Measurements from ENCODE around the gene LACTBL1. TPM values are rescaled to one million over a fixed set of nuclear protein-coding genes. Genes with fewer than 3 reads are reported as not detected.
"Not testable (repeated sequence)": the region's sequence is repeated elsewhere in the genome, so short reads cannot be mapped to it uniquely, and the experiment has no call there.

LACTBL1 gene
- total RNA-seq, 1 donor from 2014 or later = not detected

DNA sequence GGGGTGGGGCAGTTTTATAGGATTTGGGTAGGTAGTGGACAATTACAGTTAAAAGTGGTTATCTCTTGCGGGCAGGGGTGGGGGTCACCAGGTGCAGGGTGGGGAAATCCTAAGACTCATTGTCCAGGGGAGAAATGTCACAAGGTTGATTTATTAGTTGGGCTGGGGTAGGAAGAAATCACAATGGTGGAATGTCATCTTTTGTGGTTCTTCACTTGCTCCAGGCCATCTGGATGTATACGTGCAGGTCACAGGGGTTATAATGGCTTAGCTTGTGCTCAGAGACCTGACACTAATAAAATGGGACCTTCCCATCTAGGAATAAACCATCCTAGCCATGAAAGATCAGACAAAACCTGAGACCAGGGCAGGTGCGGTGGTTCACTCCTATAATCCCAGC, 31.4 kb upstream of the LACTBL1 start:
- Histone ChIP-seq H3K4me3 (ENCODE audit: insufficient read depth, low read depth, low read length) (no peak overlapping the region), H3K9ac (ENCODE audit: low read length) (no peak overlapping the region), H3K4me2 (ENCODE audit: low read length) (no peak overlapping the region), H3K9me3 (ENCODE audit: insufficient read depth, low read depth, low read length) (peaks cover 2% of the 10 kb centered on the region), H4K20me1 (ENCODE audit: insufficient read depth, low read length) (no peaks in the 10 kb centered on the region), H3K27ac (ENCODE audit: low read depth, low read length) (no peak overlapping the region), H3K36me3 (ENCODE audit: insufficient read depth, low read length) (no peaks in the 10 kb centered on the region), H2AFZ (ENCODE audit: low read depth, low read length) (no peak overlapping the region), H3K27me3 (ENCODE audit: insufficient read depth, low read length) (no peaks in the 10 kb centered on the region), H3K4me1 (ENCODE audit: insufficient read depth, low read length) (no peaks in the 10 kb centered on the region), H3K79me2 (ENCODE audit: insufficient read depth, low read length) (no peaks in the 10 kb centered on the region)
- H3K9me3 Mint-ChIP-seq (ENCODE audit: unreplicated experiment) = no peaks in the 10 kb centered on the region
- no peaks in the 10 kb centered on the region for H3K36me3 Mint-ChIP-seq (ENCODE audit: low read depth, unreplicated experiment)
- no peak overlapping the region for H3K27ac Mint-ChIP-seq (ENCODE audit: unreplicated experiment)
- no peak overlapping the region for H3K4me3 Mint-ChIP-seq (ENCODE audit: unreplicated experiment)
- DNase-seq (ENCODE audit: low read depth) (no peak), FAIRE-seq (no peak)
- peaks cover 8% of the 10 kb centered on the region for H3K27me3 Mint-ChIP-seq (ENCODE audit: low read depth, unreplicated experiment)
- TF ChIP-seq EZH2 (IDR thresholded peaks at IDR 0.05; ENCODE audit: insufficient read depth, low read length) = no peak
- TF ChIP-seq CTCF (IDR thresholded peaks at IDR 0.05; ENCODE audit: insufficient read depth, low read depth, low read length) = no peak
- H3K4me1 Mint-ChIP-seq (ENCODE audit: low read depth, unreplicated experiment) = no peaks in the 10 kb centered on the region

GRCh38 chr1:23002218-23002617, 29.6 kb upstream of the LACTBL1 start:
- H3K9me3 ChIP-seq (ENCODE audit: insufficient read depth, low read depth, low read length); H3K27me3 ChIP-seq (ENCODE audit: insufficient read depth, low read length); FAIRE-seq; H3K4me3 Mint-ChIP-seq (ENCODE audit: unreplicated experiment); DNase-seq (ENCODE audit: low read depth); H3K4me3 ChIP-seq (ENCODE audit: insufficient read depth, low read depth, low read length); H3K36me3 ChIP-seq (ENCODE audit: insufficient read depth, low read length); H3K4me2 ChIP-seq (ENCODE audit: low read length); H3K36me3 Mint-ChIP-seq (ENCODE audit: low read depth, unreplicated experiment); H3K27me3 Mint-ChIP-seq (ENCODE audit: low read depth, unreplicated experiment); H3K9ac ChIP-seq (ENCODE audit: low read length); H3K4me1 ChIP-seq (ENCODE audit: insufficient read depth, low read length); H3K9me3 Mint-ChIP-seq (ENCODE audit: unreplicated experiment); H3K79me2 ChIP-seq (ENCODE audit: insufficient read depth, low read length); H4K20me1 ChIP-seq (ENCODE audit: insufficient read depth, low read length); H2AFZ ChIP-seq (ENCODE audit: low read depth, low read length); H3K27ac Mint-ChIP-seq (ENCODE audit: unreplicated experiment); H3K4me1 Mint-ChIP-seq (ENCODE audit: low read depth, unreplicated experiment); H3K27ac ChIP-seq (ENCODE audit: low read depth, low read length): not testable (repeated sequence)

DNA sequence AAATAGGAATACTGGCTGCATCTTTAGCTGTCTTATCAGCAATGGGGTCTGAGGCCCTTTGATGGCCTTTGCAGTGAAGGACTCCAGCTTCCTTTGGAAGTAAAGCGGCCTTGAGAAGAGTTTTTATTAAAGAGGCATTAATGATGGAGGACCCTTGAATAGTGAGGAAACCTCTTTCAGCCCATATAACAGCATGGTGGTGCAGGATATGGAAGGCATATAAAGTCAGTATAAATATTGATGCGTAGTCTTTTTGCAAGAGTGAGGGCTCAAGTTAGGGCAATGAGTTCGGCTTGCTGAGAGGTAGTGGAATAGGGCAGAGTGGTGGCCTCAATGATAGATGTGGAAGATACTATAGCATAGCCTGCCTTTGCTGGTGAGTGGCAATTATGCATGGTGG, 27.5 kb upstream of the LACTBL1 start:
- H3K4me1 Mint-ChIP-seq (ENCODE audit: low read depth, unreplicated experiment); H3K9ac ChIP-seq (ENCODE audit: low read length); DNase-seq (ENCODE audit: low read depth); FAIRE-seq; H3K36me3 ChIP-seq (ENCODE audit: insufficient read depth, low read length); H4K20me1 ChIP-seq (ENCODE audit: insufficient read depth, low read length); H3K27me3 Mint-ChIP-seq (ENCODE audit: low read depth, unreplicated experiment); H3K9me3 ChIP-seq (ENCODE audit: insufficient read depth, low read depth, low read length); H3K4me1 ChIP-seq (ENCODE audit: insufficient read depth, low read length); H3K4me2 ChIP-seq (ENCODE audit: low read length); H3K9me3 Mint-ChIP-seq (ENCODE audit: unreplicated experiment); H3K27ac Mint-ChIP-seq (ENCODE audit: unreplicated experiment); H3K27me3 ChIP-seq (ENCODE audit: insufficient read depth, low read length); H3K4me3 Mint-ChIP-seq (ENCODE audit: unreplicated experiment); H2AFZ ChIP-seq (ENCODE audit: low read depth, low read length); H3K27ac ChIP-seq (ENCODE audit: low read depth, low read length); H3K79me2 ChIP-seq (ENCODE audit: insufficient read depth, low read length); H3K36me3 Mint-ChIP-seq (ENCODE audit: low read depth, unreplicated experiment); H3K4me3 ChIP-seq (ENCODE audit: insufficient read depth, low read depth, low read length): not testable (repeated sequence)

DNA sequence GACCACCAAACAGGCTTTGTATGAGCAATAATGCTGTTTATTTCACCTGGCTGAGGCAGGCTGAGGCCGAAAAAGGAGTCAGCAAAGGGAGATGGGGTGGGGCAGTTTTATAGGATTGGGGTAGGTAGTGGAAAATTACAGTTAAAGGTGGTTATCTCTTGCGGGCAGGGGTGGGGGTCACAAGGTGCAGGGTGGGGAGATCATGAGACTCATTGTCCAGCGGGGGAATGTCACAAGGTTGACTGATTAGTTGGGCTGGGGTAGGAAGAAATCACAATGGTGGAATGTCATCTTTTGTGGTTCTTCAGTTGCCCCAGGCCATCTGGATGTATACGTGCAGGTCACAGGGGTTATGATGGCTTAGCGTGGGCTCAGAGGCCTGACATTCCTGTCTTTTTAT, 24.9 kb upstream of the LACTBL1 start:
- H3K27me3 ChIP-seq (ENCODE audit: insufficient read depth, low read length); FAIRE-seq; H2AFZ ChIP-seq (ENCODE audit: low read depth, low read length); H3K9ac ChIP-seq (ENCODE audit: low read length); H3K4me1 ChIP-seq (ENCODE audit: insufficient read depth, low read length); H3K27me3 Mint-ChIP-seq (ENCODE audit: low read depth, unreplicated experiment); H3K9me3 ChIP-seq (ENCODE audit: insufficient read depth, low read depth, low read length); H3K4me2 ChIP-seq (ENCODE audit: low read length); H3K27ac Mint-ChIP-seq (ENCODE audit: unreplicated experiment); H3K4me3 ChIP-seq (ENCODE audit: insufficient read depth, low read depth, low read length); H3K36me3 Mint-ChIP-seq (ENCODE audit: low read depth, unreplicated experiment); H3K79me2 ChIP-seq (ENCODE audit: insufficient read depth, low read length); H3K27ac ChIP-seq (ENCODE audit: low read depth, low read length); H3K4me3 Mint-ChIP-seq (ENCODE audit: unreplicated experiment); DNase-seq (ENCODE audit: low read depth); H4K20me1 ChIP-seq (ENCODE audit: insufficient read depth, low read length); H3K4me1 Mint-ChIP-seq (ENCODE audit: low read depth, unreplicated experiment); H3K9me3 Mint-ChIP-seq (ENCODE audit: unreplicated experiment); H3K36me3 ChIP-seq (ENCODE audit: insufficient read depth, low read length): not testable (repeated sequence)
